GM03348 (cell line): ENCODE data around the gene PDE2A.
A peak's percentile ranks its signal among the peaks of the same experiment; 100 is the strongest.

Experiments
- DNase-seq: peaks from one replicate; pipeline ENCODE4 v3.0.0; 2012; ENCODE audit warnings: low spot score

The PDE2A gene

GRCh38 chr11:72673943-72674828, at the start of gene PDE2A:
TSS of gene PDE2A (minus strand) at chr11:72674422. CDS start at chr11:72674207, 215 bp downstream.
- DNase-seq: no peak

GRCh38 chr11:72723508-72723907, 49.3 kb upstream of the PDE2A start:
- DNase-seq: no peak

GRCh38 chr11:72722050-72722748, 48.0 kb upstream of the PDE2A start:
- DNase-seq: peak; percentile 97

GRCh38 chr11:72721689-72722049, 47.4 kb upstream of the PDE2A start:
- DNase-seq: peak; percentile 54

GRCh38 chr11:72721276-72721675, 47.1 kb upstream of the PDE2A start:
- DNase-seq: no peak

- DNase-seq: no peak
Observed at GRCh38 chr11:72720784-72721183, 46.6 kb upstream of the PDE2A start.

- DNase-seq: no peak
Observed at GRCh38 chr11:72720047-72720446, 45.8 kb upstream of the PDE2A start.

- no peak for DNase-seq
Observed at GRCh38 chr11:72719551-72719950, 45.3 kb upstream of the PDE2A start.

- no peak for DNase-seq
Observed at GRCh38 chr11:72719144-72719543, 44.9 kb upstream of the PDE2A start.

GRCh38 chr11:72718101-72718501, 43.9 kb upstream of the PDE2A start:
- no peak for DNase-seq

- DNase-seq: no peak
Observed at GRCh38 chr11:72716788-72717435, 42.7 kb upstream of the PDE2A start.

- no peak for DNase-seq
Observed at GRCh38 chr11:72716290-72716689, 42.1 kb upstream of the PDE2A start.

- DNase-seq: no peak
Observed at GRCh38 chr11:72712841-72713240, 38.6 kb upstream of the PDE2A start.

GRCh38 chr11:72712168-72712751, 38.0 kb upstream of the PDE2A start:
- no peak for DNase-seq

GRCh38 chr11:72711141-72711540, 36.9 kb upstream of the PDE2A start:
- DNase-seq: no peak

- DNase-seq: no peak
Observed at GRCh38 chr11:72710278-72710677, 36.1 kb upstream of the PDE2A start.

- no peak for DNase-seq
Observed at GRCh38 chr11:72709478-72710238, 35.4 kb upstream of the PDE2A start.

- no peak for DNase-seq
Observed at GRCh38 chr11:72707032-72707431, 32.8 kb upstream of the PDE2A start.

- no peak for DNase-seq
Observed at GRCh38 chr11:72706579-72706978, 32.4 kb upstream of the PDE2A start.

GRCh38 chr11:72705442-72706365, 31.5 kb upstream of the PDE2A start:
- DNase-seq: no peak
